Lower lobe of right lung (tissue), 2 donors: ENCODE data around the gene BORA. TPM values are rescaled to one million over a fixed set of nuclear protein-coding genes. Genes with fewer than 3 reads are reported as not detected.
"Not testable (repeated sequence)": the region's sequence is repeated elsewhere in the genome, so short reads cannot be mapped to it uniquely, and the experiment has no call there.

Source experiments
- ATAC-seq, 2 donors: fragments of 200-7000 bp; cut with Tn5 transposase; one replicate each; pipeline ENCODE4 v1.9.1; 2020 to 2022; ENCODE audit warnings: mild to moderate bottlenecking in 2 of 2, moderate library complexity in 2 of 2
- DNase-seq: peaks from one replicate; pipeline ENCODE4 v3.0.0-alpha.2; 2020
- H3K27ac ChIP-seq: fragments of 200-600 bp; one replicate; pipeline ENCODE4 v1.8.0; 2022
- H3K27me3 ChIP-seq: fragments of 200-600 bp; one replicate; pipeline ENCODE4 v1.8.0; 2022; ENCODE audit warnings: low read depth
- H3K36me3 ChIP-seq: fragments of 200-600 bp; one replicate; pipeline ENCODE4 v1.8.0; 2022; ENCODE audit warnings: mild to moderate bottlenecking
- H3K4me1 ChIP-seq: fragments of 200-600 bp; one replicate; pipeline ENCODE4 v1.8.0; 2022
- H3K4me3 ChIP-seq: fragments of 200-600 bp; one replicate; pipeline ENCODE4 v1.8.0; 2022; ENCODE audit warnings: mild to moderate bottlenecking
- H3K9me3 ChIP-seq: fragments of 200-600 bp; one replicate; pipeline ENCODE4 v1.8.0; 2022
- intact Hi-C: fragments of 100-400 bp; cut with DNase I; formaldehyde crosslinking; loops from one replicate; pipeline ENCODE4 v1.11.0; 2022
- total RNA-seq: library from RNA; stranded (reverse); fragmentation: NEBNext Ultra II Directional; extraction: Animal tissue kit (Norgen Biotek cat#: 25700); gene quantifications from one replicate; pipeline ENCODE4 v1.2.1, GENCODE V29; 2021
- TF ChIP-seq, protein P1 (sequence below): fragments of 200-600 bp; IDR thresholded peaks from one replicate; pipeline ENCODE4 v1.8.0; 2022; ENCODE audit warnings: antibody characterized with exemption, mild to moderate bottlenecking
- donor health status: DM: no; HTN: yes; CAD: no; lungs with severe emphysema.

Gene BORA
- total RNA-seq, 1 donor from 2014 or later = 3.0 TPM

- TF ChIP-seq, protein P1, sequence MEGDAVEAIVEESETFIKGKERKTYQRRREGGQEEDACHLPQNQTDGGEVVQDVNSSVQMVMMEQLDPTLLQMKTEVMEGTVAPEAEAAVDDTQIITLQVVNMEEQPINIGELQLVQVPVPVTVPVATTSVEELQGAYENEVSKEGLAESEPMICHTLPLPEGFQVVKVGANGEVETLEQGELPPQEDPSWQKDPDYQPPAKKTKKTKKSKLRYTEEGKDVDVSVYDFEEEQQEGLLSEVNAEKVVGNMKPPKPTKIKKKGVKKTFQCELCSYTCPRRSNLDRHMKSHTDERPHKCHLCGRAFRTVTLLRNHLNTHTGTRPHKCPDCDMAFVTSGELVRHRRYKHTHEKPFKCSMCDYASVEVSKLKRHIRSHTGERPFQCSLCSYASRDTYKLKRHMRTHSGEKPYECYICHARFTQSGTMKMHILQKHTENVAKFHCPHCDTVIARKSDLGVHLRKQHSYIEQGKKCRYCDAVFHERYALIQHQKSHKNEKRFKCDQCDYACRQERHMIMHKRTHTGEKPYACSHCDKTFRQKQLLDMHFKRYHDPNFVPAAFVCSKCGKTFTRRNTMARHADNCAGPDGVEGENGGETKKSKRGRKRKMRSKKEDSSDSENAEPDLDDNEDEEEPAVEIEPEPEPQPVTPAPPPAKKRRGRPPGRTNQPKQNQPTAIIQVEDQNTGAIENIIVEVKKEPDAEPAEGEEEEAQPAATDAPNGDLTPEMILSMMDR = no peak
- H3K4me1 ChIP-seq = no peaks in the 10 kb centered on the region
- intact Hi-C loops = no loop called here
- peaks cover 100% of the 10 kb centered on the region for H3K36me3 ChIP-seq
- no peaks in the 10 kb centered on the region for H3K27me3 ChIP-seq
- H3K4me3 ChIP-seq = no peak overlapping the region
- no peak for ATAC-seq
- H3K27ac ChIP-seq = no peak overlapping the region
- no peak for DNase-seq
- H3K9me3 ChIP-seq = no peaks in the 10 kb centered on the region
Observed at GRCh38 chr13:72763411-72763810, 35.7 kb downstream of the BORA start.

DNA sequence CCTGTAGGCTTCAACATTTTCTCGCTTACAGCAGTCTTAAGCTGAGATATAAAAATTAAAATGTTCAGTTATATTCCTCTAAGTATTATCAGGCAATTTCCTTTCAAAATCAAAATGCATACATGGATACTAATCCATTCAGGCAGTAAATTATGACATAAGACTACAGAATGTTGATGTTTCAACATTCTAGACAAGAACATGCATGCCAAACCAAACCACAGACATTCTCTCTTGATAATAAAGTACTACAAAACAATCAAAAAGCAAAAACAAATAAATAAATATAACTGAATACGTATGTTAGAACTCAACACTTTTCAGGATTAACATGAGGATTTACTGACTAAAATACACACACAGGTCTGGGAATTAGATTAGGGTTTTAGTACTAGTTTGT is 46.3 kb downstream of the BORA start:
- TF ChIP-seq, protein P1 = no peak
- Histone ChIP-seq H3K9me3 (no peaks in the 10 kb centered on the region), H3K27ac (no peak overlapping the region), H3K27me3 (no peaks in the 10 kb centered on the region), H3K36me3 (peaks cover 95% of the 10 kb centered on the region), H3K4me3 (no peak overlapping the region), H3K4me1 (peaks cover 4% of the 10 kb centered on the region)
- DNase-seq = no peak
- ATAC-seq = no peak
- intact Hi-C loops = no loop called here

GRCh38 chr13:72781451-72782439 is 54.0 kb downstream of the BORA start, which contains the start of the genes DIS3 and PIBF1:
DIS3 (minus strand) TSS chr13:72781900; CDS start chr13:72781832, 68 bp downstream.
PIBF1 (plus strand) TSS chr13:72782133; CDS start chr13:72783470, 1,337 bp downstream.
- H3K4me1 ChIP-seq = peaks cover 31% of the 10 kb centered on the region
- no peaks in the 10 kb centered on the region for H3K9me3 ChIP-seq
- intact Hi-C loops = no loop called here
- H3K27ac ChIP-seq = peak within 1 kb of the TSS; percentile 91
- H3K27me3 ChIP-seq = no peaks in the 10 kb centered on the region
- H3K4me3 ChIP-seq = peak within 1 kb of the TSS; percentile 94
- peaks cover 28% of the 10 kb centered on the region for H3K36me3 ChIP-seq
- DNase-seq = peak; percentile 99
- peak; percentile 100 for ATAC-seq
- TF ChIP-seq, protein P1 = no peak

DNA sequence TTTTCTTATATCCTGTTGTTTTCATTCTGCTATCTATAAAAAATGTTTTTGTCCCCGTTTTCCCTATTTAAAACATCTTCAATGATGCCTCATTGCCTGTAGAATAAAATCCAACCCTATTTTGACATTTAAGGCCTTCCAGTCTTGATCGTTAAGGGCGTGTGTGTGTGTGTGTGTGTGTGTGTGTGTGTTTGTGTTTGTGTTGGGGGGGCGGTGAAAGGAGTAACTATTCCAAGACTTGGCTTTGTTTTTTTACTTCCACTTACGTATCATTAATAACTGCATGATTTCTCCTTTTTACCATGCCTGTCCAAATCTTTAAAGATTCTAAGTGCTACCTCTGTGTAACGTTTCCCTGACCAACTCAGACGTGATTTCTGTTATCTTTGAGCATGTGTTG is 55.0 kb downstream of the BORA start:
- Histone ChIP-seq H3K27me3 (no peaks in the 10 kb centered on the region), H3K9me3 (no peaks in the 10 kb centered on the region), H3K4me1 (peaks cover 31% of the 10 kb centered on the region), H3K4me3 (peak overlapping the region; percentile 94), H3K27ac (peak overlapping the region; percentile 91), H3K36me3 (peaks cover 18% of the 10 kb centered on the region)
- TF ChIP-seq, protein P1 = no peak
- ATAC-seq (no peak), DNase-seq (no peak)
- intact Hi-C loops = no loop called here

- DNase-seq, H3K27me3 ChIP-seq, H3K27ac ChIP-seq, H3K4me3 ChIP-seq, H3K9me3 ChIP-seq, ATAC-seq, H3K36me3 ChIP-seq, intact Hi-C loops: not testable (repeated sequence)
- H3K4me1 ChIP-seq = peaks cover 28% of the 10 kb centered on the region
Observed at GRCh38 chr13:72784679-72785078, 57.0 kb downstream of the BORA start.

GRCh38 chr13:72788831-72789230 is 61.1 kb downstream of the BORA start:
- Histone ChIP-seq H3K36me3 (peaks cover 29% of the 10 kb centered on the region), H3K27me3 (no peaks in the 10 kb centered on the region), H3K27ac (peak overlapping the region; percentile 37), H3K4me1 (peaks cover 14% of the 10 kb centered on the region), H3K4me3 (no peak overlapping the region), H3K9me3 (no peaks in the 10 kb centered on the region)
- TF ChIP-seq, protein P1 = no peak
- peak; percentile 66 to 88 for ATAC-seq
- DNase-seq = no peak
- intact Hi-C loops = no loop called here
